Fibroblast of skin of abdomen (primary cell): ENCODE data around the gene ITGB2.
A peak's percentile ranks its signal among the peaks of the same experiment; 100 is the strongest.

Source experiments
- DNase-seq: peaks from one replicate; pipeline ENCODE4 v3.0.0-alpha.2; 2013

The ITGB2 gene

GRCh38 chr21:44955141-44955797, 34.6 kb upstream of the ITGB2 start:
- no peak for DNase-seq

- no peak for DNase-seq
Measured at GRCh38 chr21:44954281-44954771, 33.6 kb upstream of the ITGB2 start.

GRCh38 chr21:44953628-44954021, 32.9 kb upstream of the ITGB2 start:
- no peak for DNase-seq

- DNase-seq = no peak
Measured at GRCh38 chr21:44952929-44953627, 32.4 kb upstream of the ITGB2 start.

GRCh38 chr21:44952116-44952928, 31.6 kb upstream of the ITGB2 start:
- DNase-seq = no peak

- no peak for DNase-seq
Measured at GRCh38 chr21:44951186-44951915, 30.7 kb upstream of the ITGB2 start.

GRCh38 chr21:44950351-44950750, 29.7 kb upstream of the ITGB2 start:
- DNase-seq = no peak

GRCh38 chr21:44949779-44950198, 29.1 kb upstream of the ITGB2 start:
- DNase-seq = peak; percentile 57

GRCh38 chr21:44949161-44949778, 28.6 kb upstream of the ITGB2 start:
- DNase-seq = no peak

GRCh38 chr21:44948426-44949120, 27.9 kb upstream of the ITGB2 start:
- no peak for DNase-seq

GRCh38 chr21:44947930-44948331, 27.2 kb upstream of the ITGB2 start:
- DNase-seq = no peak

GRCh38 chr21:44947111-44947929, 26.6 kb upstream of the ITGB2 start:
- no peak for DNase-seq

- DNase-seq = no peak
Measured at GRCh38 chr21:44946254-44947041, 25.7 kb upstream of the ITGB2 start.

- DNase-seq = no peak
Measured at GRCh38 chr21:44944596-44944995, 23.9 kb upstream of the ITGB2 start.

GRCh38 chr21:44943686-44944550, 23.2 kb upstream of the ITGB2 start:
- no peak for DNase-seq

GRCh38 chr21:44943005-44943685, 22.4 kb upstream of the ITGB2 start:
- no peak for DNase-seq

- no peak for DNase-seq
Measured at GRCh38 chr21:44942566-44942965, 21.9 kb upstream of the ITGB2 start.

GRCh38 chr21:44941567-44941966, 20.9 kb upstream of the ITGB2 start:
- no peak for DNase-seq
